ENCODE measurements around the gene RAD51B. TPM values are rescaled to one million over a fixed set of nuclear protein-coding genes. Genes with fewer than 3 reads are reported as not detected.

Gene RAD51B
- total RNA-seq, 1 experiment from 2014 or later: 16.7 TPM

DNA sequence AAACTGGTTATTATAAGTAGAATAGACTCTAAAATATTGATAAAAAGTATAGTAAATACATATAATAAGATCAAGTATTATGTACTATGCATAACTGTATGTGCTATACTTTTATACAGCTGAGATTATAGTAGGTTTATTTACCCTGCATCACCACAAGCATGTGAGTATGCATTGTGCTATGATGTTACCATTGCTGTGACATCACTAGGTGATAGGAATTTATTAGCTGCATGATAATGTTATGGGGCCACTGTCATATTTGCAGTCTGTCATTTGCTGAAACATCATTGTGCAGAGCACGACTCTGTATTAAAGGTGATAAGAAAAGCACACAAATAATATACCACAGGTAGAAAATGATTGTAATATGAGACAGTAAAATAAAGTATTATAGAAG lies 587.7 kb downstream of the RAD51B start:
- Mint-ChIP-seq H3K36me3 (ENCODE audit: insufficient read depth in 1 of 3, low read depth in 3 of 3) (no peaks in the 10 kb centered on the region), H3K9me3 (no peaks in the 10 kb centered on the region), H3K4me1 (peaks cover 8 to 12% of the 10 kb centered on the region in 2 experiments), H3K4me3 (no peak overlapping the region), H3K27me3 (ENCODE audit: low read depth) (no peaks in the 10 kb centered on the region), H3K27ac (no peak overlapping the region)
- Histone ChIP-seq H4K20me1 (ENCODE audit: control insufficient read depth, insufficient read depth, insufficient read length) (no peaks in the 10 kb centered on the region), H3K14ac (ENCODE audit: insufficient read depth, low read length) (no peak overlapping the region), H2BK12ac (ENCODE audit: insufficient read length, low read depth, low read length) (no peak overlapping the region), H3K27me3 (ENCODE audit: insufficient read depth, low read length) (no peaks in the 10 kb centered on the region), H3K4me2 (ENCODE audit: insufficient read depth, insufficient read length, low read length) (no peak overlapping the region), H2AFZ (ENCODE audit: low read length) (no peak overlapping the region), H2BK5ac (ENCODE audit: insufficient read length, low read length) (no peak overlapping the region), H2BK20ac (ENCODE audit: low read depth, low read length, poor library complexity, severe bottlenecking) (no peak overlapping the region), H3K9me3 (ENCODE audit: control insufficient read depth, low read depth, low read length) (no peaks in the 10 kb centered on the region), H3K4ac (ENCODE audit: low read depth, low read length) (no peak overlapping the region), H3T11ph (ENCODE audit: low read length) (no peak overlapping the region), H4K91ac (ENCODE audit: insufficient read length, low read depth, low read length) (no peak overlapping the region), H2AK5ac (ENCODE audit: insufficient read length, low read length) (no peak overlapping the region), H3K79me2 (ENCODE audit: insufficient read depth, low read length) (no peaks in the 10 kb centered on the region), H2BK15ac (ENCODE audit: low read depth, low read length) (no peak overlapping the region), H3K79me1 (ENCODE audit: insufficient read depth, low read depth, low read length, poor library complexity, severe bottlenecking) (no peaks in the 10 kb centered on the region), H4K5ac (ENCODE audit: insufficient read length, low read depth, low read length) (no peak overlapping the region), H3K23me2 (ENCODE audit: insufficient read length, low read depth, low read length, poor library complexity, severe bottlenecking) (no peaks in the 10 kb centered on the region), H3K56ac (ENCODE audit: insufficient read length, low read depth, low read length) (no peak overlapping the region), H3K9ac (ENCODE audit: extremely low read depth, insufficient read length, low read length) (no peak overlapping the region), H4K8ac (replicated peaks; ENCODE audit: insufficient read length, low read depth, low read length) (no peak overlapping the region), H3K4me1 (ENCODE audit: insufficient read depth, low read length) (no peaks in the 10 kb centered on the region), H3K18ac (ENCODE audit: insufficient read length, low read depth, low read length) (no peak overlapping the region), H3K23ac (ENCODE audit: insufficient read length, low read depth, low read length) (no peak overlapping the region), H2BK120ac (ENCODE audit: low read depth, low read length, poor library complexity, severe bottlenecking) (no peak overlapping the region), H3K27ac (ENCODE audit: insufficient read length, low read depth, low read length) (no peak overlapping the region)
- no CpG with 5 or more reads among the region's 1 CpG for WGBS (ENCODE audit: extremely low coverage, insufficient read length, low lambda C conversion rate)
- no peak for DNase-seq
- TF ChIP-seq, protein P1, sequence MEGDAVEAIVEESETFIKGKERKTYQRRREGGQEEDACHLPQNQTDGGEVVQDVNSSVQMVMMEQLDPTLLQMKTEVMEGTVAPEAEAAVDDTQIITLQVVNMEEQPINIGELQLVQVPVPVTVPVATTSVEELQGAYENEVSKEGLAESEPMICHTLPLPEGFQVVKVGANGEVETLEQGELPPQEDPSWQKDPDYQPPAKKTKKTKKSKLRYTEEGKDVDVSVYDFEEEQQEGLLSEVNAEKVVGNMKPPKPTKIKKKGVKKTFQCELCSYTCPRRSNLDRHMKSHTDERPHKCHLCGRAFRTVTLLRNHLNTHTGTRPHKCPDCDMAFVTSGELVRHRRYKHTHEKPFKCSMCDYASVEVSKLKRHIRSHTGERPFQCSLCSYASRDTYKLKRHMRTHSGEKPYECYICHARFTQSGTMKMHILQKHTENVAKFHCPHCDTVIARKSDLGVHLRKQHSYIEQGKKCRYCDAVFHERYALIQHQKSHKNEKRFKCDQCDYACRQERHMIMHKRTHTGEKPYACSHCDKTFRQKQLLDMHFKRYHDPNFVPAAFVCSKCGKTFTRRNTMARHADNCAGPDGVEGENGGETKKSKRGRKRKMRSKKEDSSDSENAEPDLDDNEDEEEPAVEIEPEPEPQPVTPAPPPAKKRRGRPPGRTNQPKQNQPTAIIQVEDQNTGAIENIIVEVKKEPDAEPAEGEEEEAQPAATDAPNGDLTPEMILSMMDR (conservative IDR thresholded peaks at IDR 0.05): no peak
